Measurements from ENCODE around the gene ABCB11. TPM values are rescaled to one million over a fixed set of nuclear protein-coding genes. Genes with fewer than 3 reads are reported as not detected.

Gene ABCB11
- total RNA-seq, 4 donors from 2014 or later, result 0.29 TPM; not detected in 3

DNA sequence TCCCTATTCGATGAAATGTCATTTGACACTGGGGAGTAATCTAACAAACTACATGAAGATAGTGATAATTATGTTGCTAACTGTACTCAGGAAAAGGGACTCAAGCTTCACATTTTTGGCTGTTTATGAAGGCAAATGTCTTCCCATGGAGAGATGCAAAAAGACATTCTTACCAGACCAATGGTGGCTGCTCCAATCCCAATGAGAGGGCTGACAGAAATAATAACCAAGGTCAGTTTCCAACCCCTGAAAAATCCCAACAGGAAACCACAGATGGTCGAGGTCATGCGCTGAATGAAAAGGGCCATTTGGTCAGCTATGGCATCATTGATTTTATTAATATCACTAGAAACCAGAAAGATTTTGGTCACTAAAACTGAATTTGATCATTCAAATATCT lies 37.6 kb downstream of the ABCB11 start:
- H3K9me3 ChIP-seq, result no peaks in the 10 kb centered on the region
- intact Hi-C loops (cut with DNase I; ENCODE audit: low total_unique reads), result no loop called here
- no peaks in the 10 kb centered on the region for H3K36me3 ChIP-seq
- no peak for TF ChIP-seq POLR2A (IDR thresholded peaks at IDR 0.05)
- TF ChIP-seq CTCF (IDR thresholded peaks at IDR 0.05), result no peak
- H3K4me3 ChIP-seq, result no peak overlapping the region
- no peaks in the 10 kb centered on the region for H3K27me3 ChIP-seq
- no peak for DNase-seq
- no peaks in the 10 kb centered on the region for H3K4me1 ChIP-seq
- no peak overlapping the region for H3K27ac ChIP-seq

DNA sequence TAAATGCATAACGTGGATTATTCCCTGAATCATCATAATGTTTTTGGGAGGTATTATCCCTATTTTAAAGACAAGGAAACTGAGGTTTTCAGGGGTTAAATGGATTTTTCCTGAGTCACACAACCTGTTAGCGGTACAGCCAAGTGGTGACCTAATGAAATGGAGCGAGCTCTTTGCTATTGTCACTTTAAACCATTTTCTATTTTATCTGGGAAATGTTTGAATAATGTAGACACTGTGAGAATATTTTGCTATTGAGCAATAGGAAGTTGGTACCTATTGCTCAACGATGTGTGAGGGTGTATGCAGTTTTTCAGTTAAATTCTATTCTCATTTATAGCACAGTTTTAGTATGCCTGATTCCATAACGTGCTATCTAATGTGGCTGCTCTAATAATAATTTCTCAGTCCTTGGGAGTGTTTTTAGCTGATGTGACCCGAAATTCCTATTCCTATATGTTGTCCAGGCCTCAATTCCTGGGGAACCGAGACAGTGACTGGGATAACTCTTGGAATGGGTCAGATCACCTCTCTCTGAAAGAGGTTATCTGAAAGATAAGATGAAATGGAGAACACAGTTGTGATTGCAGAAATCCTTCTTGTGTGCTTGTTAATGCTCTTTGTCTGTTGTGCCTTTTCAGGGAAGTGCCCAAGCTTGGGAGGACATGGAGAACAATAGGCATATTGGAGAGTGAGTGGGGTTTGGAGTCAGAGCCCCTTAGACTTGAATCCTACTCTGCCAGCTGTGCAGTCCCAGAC lies 38.4 kb downstream of the ABCB11 start:
- Histone ChIP-seq H3K4me1 (no peaks in the 10 kb centered on the region), H3K27me3 (no peaks in the 10 kb centered on the region), H3K27ac (no peak overlapping the region), H3K9me3 (no peaks in the 10 kb centered on the region), H3K4me3 (no peak overlapping the region), H3K36me3 (no peaks in the 10 kb centered on the region)
- intact Hi-C loops (cut with DNase I; ENCODE audit: low total_unique reads), result no loop called here
- TF ChIP-seq CTCF (IDR thresholded peaks at IDR 0.05) (no peak), POLR2A (IDR thresholded peaks at IDR 0.05) (no peak)
- DNase-seq, result no peak

GRCh38 chr2:168992026-168992425 lies 39.1 kb downstream of the ABCB11 start:
- Histone ChIP-seq H3K4me1 (no peaks in the 10 kb centered on the region), H3K4me3 (no peak overlapping the region), H3K9me3 (no peaks in the 10 kb centered on the region), H3K36me3 (no peaks in the 10 kb centered on the region), H3K27ac (no peak overlapping the region), H3K27me3 (no peaks in the 10 kb centered on the region)
- TF ChIP-seq CTCF (IDR thresholded peaks at IDR 0.05), result no peak
- no peak for TF ChIP-seq POLR2A (IDR thresholded peaks at IDR 0.05)
- DNase-seq, result no peak
- intact Hi-C loops (cut with DNase I; ENCODE audit: low total_unique reads), result no loop called here

DNA sequence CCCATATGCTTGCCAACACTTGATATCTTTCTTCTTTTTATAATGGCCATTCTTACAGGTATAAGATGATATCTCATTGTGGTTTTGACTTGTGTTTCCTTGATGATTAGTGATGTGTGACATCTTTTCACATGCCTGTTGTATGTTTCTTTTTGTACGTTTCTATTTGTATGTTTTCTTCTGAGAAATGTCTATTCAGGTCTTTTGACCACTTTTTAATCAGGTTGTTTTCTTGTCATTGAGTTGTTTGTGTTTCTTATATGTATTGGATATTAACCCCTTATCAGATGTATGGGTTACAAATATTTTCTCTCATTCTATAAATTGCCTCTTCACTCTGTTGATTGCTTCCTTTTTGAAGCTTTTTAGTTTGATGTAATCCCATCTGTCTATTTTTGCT lies 42.4 kb downstream of the ABCB11 start:
- no peak for TF ChIP-seq CTCF (IDR thresholded peaks at IDR 0.05)
- intact Hi-C loops (cut with DNase I; ENCODE audit: low total_unique reads), result no loop called here
- no peak overlapping the region for H3K4me3 ChIP-seq
- H3K9me3 ChIP-seq, result no peaks in the 10 kb centered on the region
- H3K36me3 ChIP-seq, result no peaks in the 10 kb centered on the region
- no peaks in the 10 kb centered on the region for H3K27me3 ChIP-seq
- DNase-seq, result no peak
- no peaks in the 10 kb centered on the region for H3K4me1 ChIP-seq
- H3K27ac ChIP-seq, result no peak overlapping the region

DNA sequence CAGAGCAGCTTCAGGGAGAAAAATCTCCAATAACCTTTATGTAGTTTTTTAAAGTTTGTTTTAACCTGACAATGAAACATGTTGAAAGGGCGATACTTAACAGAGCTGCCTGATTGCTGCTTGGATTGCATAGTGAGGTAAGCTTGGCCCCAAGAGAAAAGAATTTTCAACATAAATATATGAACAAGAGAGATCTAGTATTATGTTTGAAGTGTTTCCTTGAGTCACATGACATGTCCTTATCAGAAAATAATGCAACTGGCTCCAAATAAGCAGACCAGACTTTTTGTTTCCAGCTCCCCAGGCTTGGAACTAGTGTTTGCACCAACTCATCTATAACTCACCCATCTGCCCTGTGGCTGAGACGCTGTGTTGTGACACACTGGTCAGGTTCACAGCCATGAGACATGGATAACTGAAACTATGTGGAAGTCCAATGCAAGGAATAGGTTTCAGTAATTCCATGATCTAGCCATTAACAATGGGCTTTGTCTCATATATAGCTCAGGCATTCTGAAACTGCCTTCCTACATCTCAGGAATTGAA lies 44.7 kb downstream of the ABCB11 start:
- intact Hi-C loops (cut with DNase I; ENCODE audit: low total_unique reads), result no loop called here
- no peaks in the 10 kb centered on the region for H3K36me3 ChIP-seq
- TF ChIP-seq CTCF (IDR thresholded peaks at IDR 0.05), result no peak
- TF ChIP-seq POLR2A (IDR thresholded peaks at IDR 0.05), result no peak
- no peak overlapping the region for H3K27ac ChIP-seq
- H3K4me1 ChIP-seq, result no peaks in the 10 kb centered on the region
- no peaks in the 10 kb centered on the region for H3K27me3 ChIP-seq
- H3K4me3 ChIP-seq, result no peak overlapping the region
- no peak for DNase-seq
- H3K9me3 ChIP-seq, result no peaks in the 10 kb centered on the region

Data from uterus (tissue), 4 donors.